ENCODE results near the gene BMP7.
"Not testable (repeated sequence)": the region's sequence is repeated elsewhere in the genome, so short reads cannot be mapped to it uniquely, and the experiment has no call there.

The BMP7 gene

DNA sequence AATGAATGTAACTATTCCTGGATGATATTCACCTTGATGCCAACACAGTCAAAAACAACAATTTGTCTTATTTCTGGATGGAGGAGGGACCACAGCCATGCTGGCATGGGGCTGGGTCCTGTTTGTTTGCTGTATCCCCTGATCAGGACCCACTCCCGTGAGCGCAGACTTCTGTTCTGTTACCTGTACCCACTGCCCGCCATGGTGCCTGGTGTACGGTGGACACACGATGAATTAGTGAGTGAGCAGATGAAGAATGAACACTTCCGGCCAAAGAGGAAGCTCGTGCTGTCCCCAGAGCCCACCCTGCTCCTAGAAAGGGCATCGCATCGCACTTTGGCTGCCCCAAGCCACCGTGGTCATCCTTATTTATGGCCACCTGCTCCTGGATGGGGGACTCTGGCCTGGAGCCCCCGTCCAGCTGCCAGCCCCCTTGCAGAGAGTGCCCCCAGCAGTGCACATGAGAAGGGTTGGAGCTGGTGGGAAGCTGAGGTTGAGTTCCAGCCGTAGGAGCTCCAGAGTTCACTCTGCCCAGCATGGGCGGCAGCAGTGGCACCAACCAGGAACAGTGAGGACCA lies 100.9 kb downstream of the BMP7 start:
- no peak for DNase-seq

DNA sequence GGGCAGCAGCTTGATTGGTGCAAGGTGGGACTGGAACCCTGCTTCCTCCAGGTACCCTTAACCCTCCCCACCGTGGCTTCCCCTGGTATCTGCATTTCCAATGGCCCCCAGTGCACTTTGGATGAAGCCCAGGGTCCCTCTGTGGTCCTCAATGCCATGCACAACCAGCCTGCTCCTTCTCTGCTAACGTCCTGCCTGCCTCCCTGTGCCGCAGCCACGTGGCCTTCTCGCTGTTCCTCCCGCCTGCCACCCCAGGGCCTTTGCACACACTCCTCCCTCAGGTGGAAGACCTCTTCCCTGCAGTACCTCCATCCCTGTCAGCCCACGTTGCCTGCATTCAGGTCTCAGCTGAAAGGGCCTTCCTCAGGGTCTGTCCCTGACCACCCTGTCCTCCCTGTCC lies 101.6 kb downstream of the BMP7 start:
- no peak for DNase-seq

DNA sequence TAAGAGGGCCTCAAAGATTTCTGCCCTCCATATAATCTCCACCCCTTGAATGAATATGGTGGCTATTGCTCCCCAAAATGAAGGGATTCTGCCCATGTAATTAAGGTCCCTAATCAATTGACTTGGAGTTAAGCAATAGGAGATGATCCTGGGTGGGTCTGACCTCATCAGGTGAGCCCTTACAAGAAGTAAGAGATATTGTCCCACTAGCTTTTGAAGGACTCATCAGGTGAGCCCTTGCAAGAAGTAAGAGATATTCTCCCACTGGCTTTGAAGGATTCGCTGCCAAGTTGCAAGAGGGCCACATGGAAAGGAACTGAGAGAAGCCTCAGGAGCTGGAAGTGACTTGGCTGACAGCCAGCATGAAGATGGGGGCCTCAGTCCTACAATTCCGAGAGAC lies 103.4 kb downstream of the BMP7 start:
- no peak for DNase-seq

DNA sequence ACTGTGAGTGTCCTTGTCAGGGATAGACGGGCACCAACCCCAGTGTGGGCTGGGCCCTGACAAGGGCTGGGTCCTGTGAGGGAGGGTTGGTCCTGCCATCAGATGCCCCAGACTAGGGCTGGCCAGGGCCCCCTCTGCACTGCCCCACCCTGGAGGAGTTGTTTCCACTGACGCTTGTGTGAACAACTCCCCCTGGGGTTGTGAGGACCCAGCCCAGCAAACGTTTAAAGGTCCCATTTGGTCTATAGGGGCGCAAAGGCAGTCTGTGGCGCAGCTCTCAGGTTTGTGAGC lies 104.1 kb downstream of the BMP7 start:
- DNase-seq, result no peak

DNA sequence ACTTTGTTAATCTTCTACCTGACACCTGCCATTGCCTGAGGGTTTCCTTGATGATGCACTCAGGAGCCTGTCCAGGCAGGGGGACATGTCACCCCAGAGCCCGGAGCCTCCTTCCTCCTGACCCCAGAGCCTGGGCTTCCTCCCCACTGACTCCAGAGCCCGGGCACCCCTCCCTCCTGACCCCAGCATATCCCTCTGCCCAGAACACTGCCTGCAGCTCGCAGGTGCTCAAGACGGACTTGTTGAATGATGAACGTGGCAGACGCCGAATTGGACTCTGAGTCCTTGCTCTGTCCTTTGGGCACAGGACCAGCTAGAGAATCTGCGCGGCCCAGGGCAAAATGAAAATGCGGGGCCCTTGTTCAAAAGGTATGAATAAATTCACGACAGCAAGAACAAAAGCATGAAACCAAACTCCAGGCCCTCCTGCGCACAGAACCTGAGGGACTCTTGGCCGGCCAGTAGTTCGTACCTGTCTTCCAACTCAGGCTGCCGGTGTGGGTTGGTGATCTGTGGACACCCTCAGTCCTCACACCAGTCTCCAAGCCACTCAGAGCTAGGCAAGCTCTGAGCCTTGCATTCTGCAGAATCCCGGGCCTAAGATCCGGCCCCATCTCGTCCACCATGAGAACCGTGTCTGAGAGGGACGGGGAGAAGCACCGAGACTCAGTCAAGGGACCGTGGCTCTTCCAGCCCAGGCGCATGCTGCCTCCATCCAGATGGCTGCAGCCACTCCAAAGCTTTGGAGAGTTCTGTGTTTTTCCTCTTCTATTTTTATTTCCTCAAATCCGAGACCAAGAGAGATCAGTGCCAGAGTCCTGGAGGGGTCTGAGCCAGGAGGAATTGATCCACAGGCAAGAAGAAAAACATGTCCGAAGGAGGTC lies 104.7 kb downstream of the BMP7 start:
- DNase-seq, result no peak

DNA sequence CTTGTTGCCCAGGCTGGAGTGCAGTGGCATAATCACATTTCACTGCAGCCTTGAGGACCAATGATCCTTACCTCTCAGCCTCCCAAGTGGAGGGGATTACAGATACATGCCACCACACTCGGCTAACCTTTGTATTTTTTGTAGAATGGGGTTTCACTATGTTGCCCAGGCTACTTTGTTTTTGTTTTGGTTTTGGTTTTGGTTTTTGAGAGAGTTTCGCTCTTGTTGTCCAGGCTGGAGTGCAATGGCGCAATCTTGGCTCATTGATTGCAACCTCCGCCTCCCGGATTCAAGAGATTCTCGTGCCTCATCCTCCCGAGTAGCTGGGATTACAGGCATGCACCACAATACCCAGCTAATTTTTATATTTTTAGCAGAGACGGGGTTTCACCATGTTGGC lies 105.5 kb downstream of the BMP7 start:
- DNase-seq, result no peak

DNA sequence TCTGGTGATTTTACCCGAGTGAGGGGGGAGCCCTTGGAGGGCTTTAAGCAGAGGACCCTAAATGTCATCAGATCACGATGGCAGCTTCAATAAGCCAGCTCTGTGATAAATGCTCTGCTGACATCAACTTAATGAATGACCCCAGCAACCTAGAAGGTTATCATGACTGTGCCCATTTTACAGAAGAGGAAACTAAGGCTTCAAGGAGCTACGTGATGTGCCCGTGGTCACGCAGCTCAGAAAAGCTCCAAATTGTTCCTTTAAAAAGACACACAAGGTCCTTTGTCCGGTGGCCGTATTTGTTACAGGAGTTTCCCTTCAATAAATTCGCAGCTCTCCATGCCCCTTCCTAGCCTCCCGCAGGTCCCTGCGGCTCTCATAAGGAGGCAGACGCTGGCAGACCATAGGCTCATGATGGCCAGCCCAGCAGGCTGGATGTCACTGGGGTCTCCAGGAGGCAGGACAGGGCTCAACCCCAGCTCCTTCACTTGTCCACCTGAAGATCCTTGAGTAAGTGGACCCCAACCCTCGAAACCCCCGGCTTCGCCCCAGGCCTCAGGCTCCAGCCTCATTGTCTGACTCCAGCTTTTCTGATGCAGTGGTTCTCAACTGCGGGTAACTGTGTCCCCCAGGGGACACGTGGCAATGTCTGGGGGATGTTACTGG lies 106.4 kb downstream of the BMP7 start:
- no peak for DNase-seq

DNA sequence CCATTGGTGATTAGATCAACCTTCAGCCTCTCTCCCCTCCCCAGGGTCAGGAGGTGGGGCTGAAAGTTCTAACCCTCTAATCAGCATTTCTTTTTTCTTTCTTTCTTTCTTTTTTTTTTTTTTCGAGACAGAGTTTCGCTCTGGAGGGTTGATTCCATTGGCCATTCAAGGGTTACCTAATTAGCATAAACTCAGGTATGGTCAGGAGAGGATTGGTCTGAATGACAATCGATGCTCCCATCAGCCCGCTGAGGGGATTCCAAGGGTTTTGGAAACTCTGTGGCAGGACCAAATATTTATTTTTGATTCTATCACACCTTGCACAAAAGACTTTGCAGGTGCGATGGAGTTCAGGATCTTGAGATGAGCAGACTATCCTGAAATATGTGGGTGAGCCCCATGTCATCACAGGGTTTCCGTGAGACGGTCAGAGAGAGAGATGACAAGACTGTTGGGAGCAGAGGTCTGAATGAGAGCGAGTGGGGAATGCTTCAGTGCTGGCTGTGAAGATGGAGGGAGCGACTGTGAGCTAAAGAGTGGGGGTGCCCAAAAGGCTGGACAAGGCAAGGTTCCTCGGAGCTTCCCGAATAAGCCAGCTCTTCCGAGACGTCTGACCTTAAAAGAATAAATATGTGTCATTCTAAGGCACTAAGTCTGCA lies 107.1 kb downstream of the BMP7 start:
- DNase-seq, result no peak

DNA sequence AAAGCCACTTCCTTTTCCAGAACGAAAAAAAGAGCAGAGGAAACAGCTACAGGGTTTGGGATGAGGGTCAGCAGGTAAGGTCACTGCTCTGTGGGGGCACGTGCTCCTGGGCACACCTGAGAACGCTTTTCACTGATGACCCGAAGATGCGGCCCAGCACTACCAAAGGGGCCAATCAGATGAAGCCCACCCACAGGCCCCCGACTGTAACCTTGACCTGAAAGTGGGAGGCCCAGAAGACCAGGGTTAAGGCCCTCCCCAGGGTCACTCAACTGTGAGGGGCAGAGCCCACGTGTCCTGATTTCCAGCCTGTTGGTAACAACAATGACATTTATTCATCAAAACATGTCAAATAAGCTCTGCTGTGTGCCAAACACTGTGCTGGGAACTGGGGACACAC lies 108.0 kb downstream of the BMP7 start:
- no peak for DNase-seq

DNA sequence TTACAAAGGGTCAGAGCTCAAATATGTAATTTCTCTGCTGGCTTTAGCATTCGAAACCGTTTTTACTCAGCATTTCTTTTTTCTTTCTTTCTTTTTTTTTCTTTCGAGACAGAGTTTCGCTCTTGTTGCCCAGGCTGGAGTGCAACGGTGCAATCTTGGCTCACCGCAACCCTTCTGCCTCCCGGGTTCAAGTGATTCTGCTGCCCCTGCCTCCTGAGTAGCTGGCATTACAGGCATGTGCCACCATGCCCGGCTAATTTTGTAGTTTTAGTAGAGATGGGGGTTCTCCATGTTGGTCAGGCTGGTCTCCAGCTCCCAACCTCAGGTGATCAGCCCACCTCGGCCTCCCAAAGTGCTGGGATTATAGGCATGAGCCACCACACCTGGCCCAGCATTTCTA lies 108.7 kb downstream of the BMP7 start:
- DNase-seq, result not testable (repeated sequence)

DNA sequence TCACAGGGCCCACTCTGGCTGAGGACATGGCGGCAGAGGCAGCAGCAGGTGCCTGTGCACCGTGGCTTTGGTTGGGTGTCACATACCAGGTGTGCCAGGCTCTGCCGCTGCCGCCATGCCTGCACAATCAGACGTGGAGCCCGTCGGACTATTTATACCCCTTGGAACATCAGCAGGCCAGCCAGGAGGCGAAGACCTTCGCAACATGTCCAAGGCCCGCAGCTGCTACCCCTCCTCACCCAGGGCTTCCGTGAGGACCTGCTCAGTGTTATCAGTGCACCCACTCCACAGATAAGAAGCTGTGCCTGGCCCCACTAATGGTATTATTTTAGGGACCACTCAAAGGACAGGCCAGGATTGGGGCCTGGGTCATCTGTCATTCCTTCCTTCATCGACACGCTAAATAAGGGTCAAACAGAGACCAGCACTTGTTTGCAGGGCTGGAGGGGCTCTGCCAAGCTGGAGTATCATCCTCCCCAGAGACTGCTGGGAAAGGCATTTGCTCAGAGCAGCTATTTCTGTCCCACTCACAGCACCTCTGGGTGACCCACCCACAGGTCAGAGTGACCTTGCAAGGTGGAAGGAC lies 109.2 kb downstream of the BMP7 start:
- no peak for DNase-seq

DNA sequence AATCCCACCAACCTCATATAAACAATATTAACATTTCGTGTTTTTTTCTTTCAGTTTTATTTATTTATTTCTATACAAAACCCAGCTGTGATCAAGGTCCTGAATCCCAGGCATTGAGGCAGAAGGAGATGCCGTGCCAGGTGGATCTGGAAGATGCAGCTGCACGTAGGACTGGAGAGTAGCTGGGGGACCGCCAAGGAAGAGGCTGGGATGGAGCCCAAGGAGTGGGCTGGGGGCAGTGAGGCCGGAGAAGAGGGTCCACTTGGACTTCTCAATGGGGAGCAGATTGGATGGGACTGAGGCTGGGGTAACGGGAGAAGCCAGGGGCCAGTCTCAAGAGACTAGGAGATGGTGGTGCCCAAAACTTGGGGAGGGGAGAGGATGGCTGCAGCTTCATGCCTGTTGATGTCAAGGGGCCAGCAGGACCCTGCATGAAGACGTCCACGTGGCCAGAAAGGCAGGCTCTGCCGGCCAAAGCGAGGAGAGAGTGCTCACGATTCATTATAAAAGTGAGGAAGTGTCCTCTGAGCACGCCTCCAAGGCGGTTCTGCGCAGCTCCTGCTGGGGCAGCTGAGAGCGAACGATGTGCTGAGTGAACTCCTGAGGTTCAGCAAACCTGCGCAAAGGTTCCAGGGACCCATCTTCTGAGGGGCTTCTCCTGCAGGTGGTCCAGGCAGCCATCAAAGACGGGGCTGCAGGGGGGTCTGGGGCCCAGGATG lies 110.3 kb downstream of the BMP7 start:
- no peak for DNase-seq

DNA sequence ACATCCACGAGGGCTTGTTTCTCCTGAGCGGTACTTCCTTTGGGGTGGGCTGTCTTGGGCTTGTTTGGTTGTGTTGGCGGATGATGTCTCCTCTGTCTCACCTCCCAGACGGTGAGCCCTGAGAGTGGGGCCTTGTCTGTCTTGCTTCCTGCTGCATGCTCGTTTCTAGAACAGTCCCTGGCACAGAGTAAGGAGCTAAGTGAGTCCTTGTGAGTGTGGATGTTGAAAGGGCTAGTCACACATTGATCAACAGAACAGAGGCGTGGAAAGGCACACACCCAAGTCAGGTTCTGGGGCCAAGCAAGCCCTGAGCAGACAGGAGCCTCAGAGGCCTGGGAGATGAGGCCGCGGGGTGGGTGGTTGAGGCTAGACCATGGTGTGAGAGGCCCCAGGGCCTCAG lies 111.0 kb downstream of the BMP7 start:
- DNase-seq, result no peak

DNA sequence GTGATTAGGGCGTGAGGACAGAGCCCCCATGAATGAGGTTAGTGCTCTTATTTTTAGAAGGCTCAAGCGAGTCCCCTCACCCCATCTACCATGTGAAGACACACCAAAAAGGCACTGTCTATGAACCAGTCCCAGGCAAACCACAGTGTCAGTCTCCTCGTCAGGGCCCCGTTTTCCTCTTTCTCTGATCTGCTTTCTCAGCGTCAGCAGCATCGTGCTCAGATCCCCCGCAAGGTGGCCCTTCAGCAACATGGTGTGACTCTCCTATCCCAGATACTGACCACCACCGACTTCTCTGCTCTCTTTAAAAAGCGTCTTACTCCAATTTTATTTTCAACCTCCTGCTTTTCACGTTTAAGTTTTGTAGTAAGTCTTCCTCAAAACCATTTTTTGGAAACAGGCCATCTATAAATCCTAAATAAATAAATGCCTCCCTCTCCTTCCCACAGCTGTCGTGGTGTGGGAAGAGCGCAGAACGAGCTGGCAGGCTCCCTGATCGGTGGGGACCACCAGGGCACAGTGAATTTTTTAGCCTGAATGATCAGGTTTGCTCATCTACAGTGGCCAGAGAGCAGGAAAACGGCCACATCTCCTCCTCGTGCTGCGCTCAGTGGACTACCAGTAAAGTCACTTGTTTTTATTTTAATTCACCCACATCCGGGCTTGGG lies 113.1 kb downstream of the BMP7 start:
- no peak for DNase-seq

DNA sequence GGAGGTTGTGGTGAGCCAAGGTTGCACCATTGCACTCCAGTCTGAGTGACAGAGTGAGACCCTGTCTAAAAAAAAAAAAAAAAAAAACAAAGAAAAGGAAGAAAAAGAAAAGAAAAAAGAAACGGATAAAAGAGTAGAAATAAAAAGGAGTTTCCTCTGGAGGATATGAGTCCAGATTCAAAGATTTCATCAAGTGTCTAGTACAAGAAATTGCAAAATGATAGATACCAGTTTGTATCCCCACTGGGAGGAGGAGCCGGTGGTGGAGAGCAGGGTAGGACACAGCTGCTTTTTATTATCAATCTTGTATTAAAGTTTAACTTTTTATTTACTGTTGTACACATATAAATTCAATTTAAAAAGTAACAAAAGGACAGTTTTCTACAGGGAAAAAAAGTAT lies 113.9 kb downstream of the BMP7 start:
- DNase-seq, result no peak

DNA sequence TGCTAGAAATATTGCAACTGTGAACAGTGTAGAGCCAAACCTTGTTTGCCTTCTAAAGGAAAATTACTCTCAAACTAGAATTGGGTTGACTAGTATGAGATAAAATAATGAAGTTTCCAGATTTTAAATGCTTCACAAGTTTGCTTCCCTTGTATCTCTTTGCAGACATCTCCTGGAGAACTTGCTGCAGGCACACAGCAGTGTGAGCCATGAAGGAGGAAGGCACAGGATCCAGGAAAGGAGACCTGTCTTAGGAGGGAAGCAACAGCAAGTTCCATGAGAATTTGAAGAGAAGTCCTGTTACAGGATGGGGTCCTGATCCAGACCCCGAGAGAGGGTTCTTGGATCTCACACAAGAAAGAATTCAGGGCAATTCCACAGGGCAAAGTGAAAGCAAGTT lies 115.9 kb downstream of the BMP7 start:
- DNase-seq, result no peak

DNA sequence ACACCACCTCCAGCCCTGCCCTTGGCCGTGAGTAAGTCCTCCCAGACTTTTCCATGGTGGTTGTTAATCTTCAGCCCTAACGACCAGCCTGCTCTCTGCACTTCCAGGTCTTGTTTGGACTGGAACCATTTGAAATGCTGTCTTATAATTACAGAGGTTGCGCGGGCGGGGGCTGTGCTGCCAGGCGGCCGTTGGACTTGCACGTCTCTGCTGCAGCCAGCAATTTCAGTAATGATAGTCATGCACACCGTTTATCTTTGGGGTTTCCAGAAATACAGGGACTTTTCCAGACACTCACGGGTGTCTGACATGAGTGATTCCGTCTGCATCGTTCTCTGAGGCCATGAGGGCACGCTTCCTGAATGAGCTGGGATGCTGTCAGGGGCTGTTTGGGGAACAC lies 118.2 kb downstream of the BMP7 start:
- no peak for DNase-seq

DNA sequence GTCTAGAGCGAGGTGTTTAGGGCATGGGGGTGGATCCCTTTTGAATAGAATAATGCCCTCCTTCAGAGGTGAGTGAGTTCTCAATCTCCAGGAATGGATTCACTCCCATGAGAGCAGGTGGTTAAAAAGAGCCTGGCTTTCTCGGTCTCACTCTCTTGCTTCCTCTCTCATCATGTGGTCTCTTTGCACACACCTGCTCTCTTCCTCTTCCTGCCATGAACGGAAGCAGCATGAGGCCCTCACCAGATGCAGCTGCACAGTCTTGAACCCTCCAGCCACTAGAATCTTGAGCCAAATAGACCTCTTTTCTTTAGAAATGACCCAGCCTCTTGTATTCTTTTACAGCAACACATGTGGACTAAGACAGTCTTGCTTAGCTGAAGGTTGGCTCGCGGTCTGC lies 119.3 kb downstream of the BMP7 start:
- no peak for DNase-seq

DNA sequence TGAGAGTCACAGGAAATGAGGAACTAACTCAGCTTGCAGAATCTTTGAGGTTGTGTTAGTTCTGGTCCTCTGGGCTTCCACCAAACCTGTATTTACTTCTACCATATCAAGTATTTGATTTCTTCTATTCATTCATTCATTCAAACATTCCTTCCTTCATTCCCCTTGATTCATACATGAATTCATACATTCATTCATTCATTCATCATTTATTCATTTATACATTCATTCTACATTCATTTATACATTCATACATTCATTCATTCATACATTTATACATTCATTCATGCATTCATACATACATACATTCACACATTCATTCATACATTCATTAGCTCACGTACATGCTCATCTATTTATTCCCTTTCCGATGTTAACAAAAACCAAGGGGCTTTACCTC lies 120.3 kb downstream of the BMP7 start:
- DNase-seq, result no peak

DNA sequence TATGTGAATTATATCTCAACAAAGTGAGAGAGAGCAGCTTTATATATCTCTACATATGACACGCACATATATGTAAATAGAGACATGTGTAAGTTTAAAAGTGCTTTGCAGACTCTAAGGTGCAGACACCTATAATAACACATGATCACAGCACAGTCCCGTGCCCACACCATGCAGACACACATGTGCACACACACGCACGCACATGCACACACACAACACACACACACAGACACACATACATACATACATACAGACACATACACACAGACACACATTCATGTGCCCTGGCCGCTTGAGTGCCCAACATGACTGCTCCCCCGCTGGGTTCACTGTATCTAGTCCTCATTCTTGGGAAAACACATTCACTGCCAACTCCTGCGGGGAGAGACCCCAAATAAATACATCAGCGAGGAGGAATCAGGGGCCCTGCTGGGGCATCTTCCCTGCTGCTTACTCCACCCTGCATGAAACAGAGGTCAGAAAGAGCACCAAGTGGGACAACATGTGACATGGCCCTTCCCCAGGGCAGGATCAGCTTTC lies 121.3 kb downstream of the BMP7 start:
- no peak for DNase-seq

DNA sequence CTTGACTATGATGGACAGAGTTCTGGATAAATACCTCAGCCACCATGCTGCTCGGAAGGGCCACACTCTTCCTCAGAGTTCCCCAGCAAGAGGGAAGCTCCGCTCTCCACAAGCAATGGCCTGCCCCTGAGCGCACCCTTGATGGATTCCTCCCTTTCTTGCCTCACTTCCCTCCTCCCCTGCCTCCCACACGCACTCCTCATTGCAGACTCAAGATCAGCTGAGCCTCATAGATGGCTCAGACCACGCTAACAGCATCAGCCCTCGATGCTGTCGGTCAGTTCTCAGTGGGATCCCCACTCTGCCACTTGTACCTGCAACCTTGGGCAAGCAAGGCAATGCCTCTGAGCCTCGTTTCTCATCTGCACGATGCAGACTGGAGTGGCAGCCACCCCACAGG lies 123.3 kb downstream of the BMP7 start:
- DNase-seq, result peak in 2 of 4 experiments; percentile 6 to 7

DNA sequence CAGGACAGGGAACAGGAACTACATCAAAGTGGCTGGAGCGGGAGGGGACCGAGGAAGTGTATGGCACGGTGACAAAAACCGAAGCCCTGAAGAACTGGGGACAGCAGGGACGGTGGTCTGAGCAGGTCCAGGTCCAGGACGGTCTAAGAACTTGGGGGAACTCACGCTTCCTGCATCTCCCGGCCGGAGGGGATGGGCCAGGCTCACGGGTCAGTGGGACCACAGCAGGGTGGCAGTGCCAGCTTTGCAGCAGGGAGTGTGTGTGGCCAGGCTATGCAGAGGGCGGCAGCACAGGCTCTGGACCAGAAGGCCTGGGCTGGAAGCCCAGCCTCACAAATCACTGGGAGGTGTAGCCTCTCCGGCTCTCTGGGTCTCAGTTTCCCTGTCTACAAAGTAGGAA lies 123.8 kb downstream of the BMP7 start:
- no peak for DNase-seq
